Fibroblast of upper back skin (primary cell): ENCODE data around the gene ZNF516.

ENCODE experiments used
- DNase-seq: peaks from one replicate; pipeline ENCODE4 v3.0.0-alpha.2; 2013

Gene ZNF516

DNA sequence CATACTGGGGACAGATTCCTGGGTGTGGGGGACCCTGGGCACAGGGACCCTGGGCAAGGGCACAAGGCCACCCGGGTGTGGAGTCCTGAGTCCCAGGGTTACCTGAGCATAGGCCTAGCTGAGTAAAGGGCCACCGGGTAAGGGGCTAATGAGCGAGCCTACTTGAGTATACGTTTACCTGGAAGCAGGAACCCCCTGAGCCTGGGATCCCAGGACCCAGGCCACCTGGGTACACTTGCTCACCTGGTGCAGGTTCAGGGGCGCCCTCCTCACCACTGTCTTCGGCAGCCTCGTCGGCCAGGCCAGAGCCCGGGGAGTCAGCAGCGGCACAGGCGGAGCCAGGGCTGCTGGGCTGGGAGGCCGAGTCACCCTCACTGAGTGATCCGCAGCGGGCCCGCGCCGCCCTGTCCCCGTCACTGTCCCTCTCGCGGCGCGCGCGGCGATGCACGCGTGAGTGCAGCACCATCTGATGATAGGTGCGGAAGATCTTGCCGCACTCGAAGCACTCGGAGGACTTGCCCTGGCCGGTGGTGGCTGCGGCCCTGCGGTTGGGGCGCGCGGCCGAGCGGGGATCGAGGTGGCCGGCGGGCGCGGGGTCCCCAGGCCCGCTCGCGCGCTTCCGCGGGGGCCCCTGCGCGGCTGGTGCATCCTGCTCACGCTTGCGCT is 53.9 kb downstream of the ZNF516 start:
- DNase-seq = no peak

- no peak for DNase-seq
Observed at GRCh38 chr18:76437910-76438309, 57.1 kb downstream of the ZNF516 start.

DNA sequence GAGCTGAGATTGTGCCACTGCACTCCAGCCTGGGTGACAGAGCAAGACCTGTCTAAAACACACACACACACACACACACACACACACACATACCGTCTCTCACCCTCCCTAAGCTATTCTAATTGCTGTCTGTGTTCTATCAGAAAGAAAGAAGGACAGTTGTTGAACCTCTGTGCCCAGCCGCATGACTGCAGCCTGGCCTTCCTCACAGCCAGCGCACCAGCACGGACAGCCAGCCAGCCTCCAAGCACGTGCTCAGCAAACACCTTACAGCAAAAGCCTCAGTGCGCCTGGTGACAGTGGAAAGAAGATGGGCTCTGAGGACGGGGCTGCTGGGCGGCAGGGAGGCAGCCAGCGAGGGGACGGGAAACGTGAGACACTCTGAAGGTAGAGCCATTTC is 58.0 kb downstream of the ZNF516 start:
- DNase-seq = no peak

DNA sequence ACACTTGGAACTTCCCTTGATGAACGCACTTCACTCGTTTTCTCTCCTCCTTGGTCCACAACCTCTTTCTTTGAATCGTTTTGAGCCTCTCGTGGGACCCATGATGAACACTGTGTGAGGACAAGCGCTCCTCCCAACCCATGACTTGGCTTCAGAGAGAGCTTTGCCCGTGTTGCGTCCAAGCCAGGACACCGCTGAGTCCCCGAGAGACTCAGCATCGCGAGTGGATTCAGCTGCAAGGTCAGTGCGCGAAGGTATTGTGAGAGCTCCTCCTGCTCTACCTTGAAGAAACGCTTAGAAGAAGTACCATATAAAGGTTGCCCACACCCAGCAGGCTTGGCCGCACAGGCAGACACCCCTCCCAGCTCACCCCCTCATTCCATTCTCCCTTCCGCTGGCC is 58.7 kb downstream of the ZNF516 start:
- DNase-seq = no peak

DNA sequence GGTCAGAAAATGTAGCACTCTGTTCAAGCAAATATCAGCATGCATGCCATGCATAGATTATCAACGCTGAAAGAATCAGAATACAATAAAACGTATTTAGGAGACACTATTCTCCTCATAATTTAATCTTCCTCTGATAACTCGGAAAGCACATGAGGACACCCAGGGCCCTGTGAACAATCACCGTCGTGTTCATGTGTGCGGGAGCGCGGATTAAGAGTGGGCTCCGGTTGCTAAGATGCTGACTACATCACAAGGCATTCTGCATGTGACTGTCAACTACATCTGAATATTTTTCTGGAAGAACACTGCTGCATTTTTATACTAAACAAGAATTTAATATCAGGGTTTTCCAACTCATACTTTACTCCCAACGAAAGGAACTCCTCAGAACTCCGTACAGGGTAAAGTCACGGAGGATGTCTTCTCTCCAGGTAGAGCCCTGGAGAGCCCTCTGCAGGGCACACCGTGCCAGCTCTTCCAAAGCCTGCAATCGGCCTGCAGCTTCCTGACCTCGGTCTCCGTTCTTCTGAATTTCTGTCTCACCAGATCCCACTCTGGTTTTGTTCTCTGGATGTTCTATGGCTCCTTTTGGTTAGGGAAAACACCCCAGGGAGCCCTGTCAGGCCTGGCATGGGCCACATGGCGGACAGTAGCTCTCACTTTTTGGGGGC is 59.6 kb downstream of the ZNF516 start:
- no peak for DNase-seq

- DNase-seq = no peak
Observed at GRCh38 chr18:76434452-76434851, 60.6 kb downstream of the ZNF516 start.

DNA sequence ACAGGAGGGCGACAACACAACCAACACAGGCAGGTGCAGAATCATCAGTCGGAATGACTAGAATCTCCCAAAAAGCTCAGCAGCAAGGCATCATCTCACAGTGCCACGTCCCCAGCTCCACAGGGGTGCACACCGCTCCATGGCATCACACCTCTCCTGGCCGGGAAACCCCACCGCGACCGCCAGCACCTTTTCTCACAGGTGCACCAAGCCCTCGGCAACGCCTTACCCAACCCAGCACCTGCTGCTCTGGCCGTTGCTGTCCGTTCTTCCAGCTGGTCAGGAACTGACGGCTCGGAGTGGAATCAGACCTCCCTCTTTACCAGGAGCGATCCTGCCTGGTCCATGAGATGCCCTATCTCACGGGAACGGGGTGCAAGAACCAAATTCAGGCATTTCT is 61.3 kb downstream of the ZNF516 start:
- DNase-seq = no peak

DNA sequence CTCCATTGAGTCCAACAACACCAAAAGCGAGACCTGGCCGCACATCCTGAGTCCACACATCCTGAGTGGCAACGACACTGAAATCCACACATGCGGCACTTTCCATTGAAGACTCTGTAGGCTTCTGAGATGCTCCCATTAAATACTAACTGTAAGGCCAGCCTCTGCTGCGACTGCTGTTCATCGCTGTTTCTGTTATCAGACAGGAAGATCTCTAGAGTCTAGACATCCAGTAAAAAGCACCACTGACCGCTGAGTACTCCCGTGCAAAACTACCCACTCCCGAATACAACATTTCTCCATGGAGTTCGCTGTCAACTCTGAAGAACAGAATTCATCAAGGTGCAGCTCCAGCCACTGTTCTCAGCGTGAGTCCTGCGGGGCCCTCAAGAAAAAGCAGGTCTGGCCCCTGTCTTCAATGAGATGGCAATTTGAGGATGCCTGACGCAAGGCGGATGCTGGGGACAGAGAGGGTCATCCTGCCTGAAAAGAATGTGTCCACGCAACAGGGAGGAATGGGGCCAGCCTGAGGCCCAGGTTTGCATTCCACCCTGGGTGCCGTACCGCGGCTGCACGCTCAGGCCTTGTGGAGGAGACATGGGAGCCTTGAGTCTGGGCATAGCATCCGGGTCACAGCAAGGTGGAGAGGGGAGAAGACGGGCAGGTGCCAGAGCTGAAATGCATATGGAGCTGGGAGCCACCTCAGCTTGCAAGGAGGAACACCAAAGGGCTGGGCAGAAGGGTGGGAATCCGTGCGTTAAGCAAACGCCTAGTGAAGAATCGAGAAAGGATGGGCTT is 61.9 kb downstream of the ZNF516 start:
- DNase-seq = no peak

GRCh38 chr18:76432274-76432755 is 62.7 kb downstream of the ZNF516 start:
- no peak for DNase-seq

DNA sequence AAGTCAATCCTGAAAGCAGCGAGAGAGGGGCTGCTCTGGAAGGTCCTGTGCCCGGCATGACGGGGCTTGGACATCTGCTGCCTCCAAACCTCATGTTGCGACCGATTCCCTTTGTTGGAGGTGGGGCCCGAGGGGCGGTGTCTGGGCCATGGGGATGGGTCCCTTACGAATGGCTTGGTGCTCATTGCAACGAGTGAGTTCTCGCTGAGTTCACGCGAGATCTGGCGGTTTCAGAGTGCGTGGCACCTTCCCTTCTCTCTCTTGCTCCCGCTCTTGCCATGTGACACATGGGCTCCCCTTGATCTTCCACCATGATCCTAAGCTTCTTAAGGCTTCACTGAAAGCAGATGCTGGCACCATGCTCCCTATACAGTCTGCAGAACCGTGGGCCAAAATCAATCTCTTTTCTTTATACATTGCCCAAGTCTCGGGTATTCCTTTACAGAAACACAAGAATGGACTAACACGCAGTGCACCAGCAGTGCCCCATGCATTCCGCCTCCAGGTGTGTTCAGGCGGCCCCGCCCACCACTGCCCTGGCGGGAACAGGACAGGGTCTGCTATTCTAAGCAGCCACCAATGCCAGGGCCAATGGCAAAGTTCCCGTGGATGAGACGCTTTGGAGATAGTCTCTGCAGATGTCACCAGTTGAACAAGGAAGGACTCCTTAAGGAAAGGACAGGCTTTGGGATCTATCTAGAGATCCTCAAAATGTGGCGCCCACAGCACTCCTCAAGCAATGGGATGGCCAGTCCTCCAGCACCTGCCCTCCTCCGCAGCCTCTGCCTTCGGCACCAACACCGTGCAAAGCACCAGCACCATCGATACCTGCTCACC is 63.4 kb downstream of the ZNF516 start:
- no peak for DNase-seq

DNA sequence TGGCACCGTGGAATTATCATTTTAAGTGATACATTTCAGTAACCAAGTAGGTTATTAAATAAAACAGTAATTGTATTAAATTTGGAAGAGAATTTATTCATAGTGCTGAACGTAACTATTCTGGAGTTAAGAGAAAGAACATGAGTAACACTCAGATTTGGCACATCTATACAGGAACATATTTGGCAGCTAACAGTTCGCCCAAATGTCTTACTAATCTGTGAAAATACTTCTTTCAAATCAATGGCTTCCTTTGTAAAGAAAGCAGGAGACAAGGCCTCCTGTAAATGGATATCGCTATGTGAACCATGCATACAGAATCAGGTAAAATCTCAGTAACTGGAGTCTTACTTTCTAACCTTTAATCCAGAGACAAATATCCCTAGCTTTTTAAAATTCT is 64.4 kb downstream of the ZNF516 start:
- no peak for DNase-seq

- DNase-seq = no peak
Observed at GRCh38 chr18:76429262-76430126, 65.5 kb downstream of the ZNF516 start.

GRCh38 chr18:76428396-76429261 is 66.4 kb downstream of the ZNF516 start:
- no peak for DNase-seq

DNA sequence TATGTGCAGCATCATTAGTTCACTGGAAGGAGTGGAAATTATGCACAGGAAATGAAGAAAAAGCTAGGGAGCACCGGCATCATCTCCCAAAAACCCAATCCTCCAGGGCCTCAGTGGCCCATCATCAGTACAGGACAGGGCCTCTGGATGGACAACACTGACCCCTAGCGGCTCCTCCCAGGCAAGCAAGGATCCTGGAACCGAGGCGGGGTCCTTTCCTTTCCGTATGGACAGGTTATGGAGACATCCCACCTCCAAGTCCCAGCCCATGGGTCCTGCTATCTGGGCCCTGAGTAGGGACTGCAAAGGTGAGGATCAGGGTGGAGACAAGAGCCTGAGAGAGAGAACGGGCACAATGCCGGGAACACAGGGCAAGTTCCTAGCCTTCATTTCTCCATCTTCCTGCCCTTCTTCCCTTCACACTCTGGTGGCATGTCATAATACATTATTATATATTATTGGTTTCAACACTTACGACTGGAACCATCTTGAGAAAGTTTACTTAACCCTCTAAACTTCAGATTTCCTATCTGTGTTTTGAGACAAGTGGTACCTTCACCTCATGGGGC is 68.2 kb downstream of the ZNF516 start:
- no peak for DNase-seq

- peak; percentile 68 for DNase-seq
Observed at GRCh38 chr18:76425146-76426131, 69.6 kb downstream of the ZNF516 start.

- no peak for DNase-seq
Observed at GRCh38 chr18:76422838-76423237, 72.2 kb downstream of the ZNF516 start.

GRCh38 chr18:76422121-76422520 is 72.9 kb downstream of the ZNF516 start:
- no peak for DNase-seq

GRCh38 chr18:76421685-76422078 is 73.4 kb downstream of the ZNF516 start:
- DNase-seq = no peak
